GM18520 (cell line): Measurements from ENCODE around the gene ZBTB9.
"Not testable (repeated sequence)": the region's sequence is repeated elsewhere in the genome, so short reads cannot be mapped to it uniquely, and the experiment has no call there.

Experiments
- ATAC-seq: cut with Tn5 transposase; IDR thresholded peaks from one replicate; pipeline ENCODE4 v1.9.1; 2021; ENCODE audit not compliant: unreplicated experiment

The ZBTB9 gene

DNA sequence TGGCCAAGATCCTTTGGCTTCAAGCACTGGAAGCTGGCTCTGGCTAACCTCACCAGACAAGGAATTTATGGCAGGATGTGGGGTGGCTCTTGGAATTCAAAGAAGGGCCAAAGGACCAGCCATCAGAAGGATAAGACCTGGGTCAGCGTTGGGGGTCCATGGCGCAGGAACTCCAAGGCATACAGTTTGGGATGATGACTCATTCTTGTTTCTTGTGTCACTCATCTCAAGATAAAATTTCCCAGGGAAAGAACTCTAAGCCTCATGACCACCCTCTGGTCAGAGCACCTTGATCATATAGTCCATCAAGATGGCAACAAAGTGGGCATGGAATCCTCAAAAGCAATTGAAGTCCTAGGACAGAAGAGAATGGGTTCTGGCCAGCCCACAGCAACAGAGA is 4.8 kb downstream of the ZBTB9 start:
- no peak for ATAC-seq

DNA sequence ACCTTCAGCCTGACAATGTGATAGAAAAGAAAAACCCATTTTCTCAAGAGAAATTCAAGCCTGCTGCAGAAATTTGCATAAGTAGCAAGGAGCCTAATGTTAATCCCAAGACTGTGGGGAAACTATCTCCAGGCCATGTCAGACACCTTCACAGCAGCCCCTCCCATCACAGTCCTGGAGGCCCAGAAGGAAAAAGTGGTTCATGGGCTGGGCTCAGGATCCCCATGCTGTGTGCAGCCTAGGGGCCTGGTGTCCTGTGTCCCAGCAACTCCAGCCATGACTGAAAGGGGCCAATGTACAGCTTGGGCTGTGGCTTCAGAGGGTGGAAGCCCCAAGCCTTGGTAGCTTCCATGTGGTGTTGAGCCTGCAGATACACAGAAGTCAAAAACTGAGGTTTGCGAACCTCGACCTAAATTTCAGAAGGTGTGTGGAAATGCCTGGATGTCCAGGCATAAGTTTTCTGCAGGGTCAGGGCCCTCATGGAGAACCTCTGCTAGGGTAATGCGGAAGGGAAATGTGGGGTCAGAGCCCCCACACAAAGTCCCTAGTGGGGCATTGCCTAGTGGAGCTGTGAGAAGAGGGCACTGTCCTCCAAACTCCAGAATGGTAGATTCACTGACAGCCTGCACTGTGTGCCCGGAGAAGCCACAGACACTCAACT is 11.8 kb downstream of the ZBTB9 start:
- no peak for ATAC-seq

DNA sequence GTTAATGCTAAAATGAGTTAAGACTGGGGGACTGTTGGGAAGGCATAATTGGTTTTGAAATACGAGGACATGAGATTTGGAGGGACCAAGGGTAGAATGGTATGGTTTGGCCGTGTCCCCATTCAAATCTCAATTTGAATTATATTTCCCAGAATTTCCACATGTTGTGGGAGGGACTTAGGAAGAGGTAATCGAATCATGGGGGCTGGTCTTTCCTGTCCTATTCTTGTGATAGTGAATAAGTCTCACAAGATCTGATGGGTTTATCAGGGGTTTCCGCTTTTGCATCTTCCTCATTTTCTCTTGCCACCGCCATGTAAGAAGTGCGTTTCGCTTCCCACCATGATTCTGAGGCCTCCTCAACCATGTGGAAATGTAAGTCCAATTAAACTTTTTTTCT is 12.7 kb downstream of the ZBTB9 start:
- ATAC-seq: no peak

- no peak for ATAC-seq
Measured at GRCh38 chr6:33469661-33470060, 15.3 kb downstream of the ZBTB9 start.

GRCh38 chr6:33477864-33478263 is 23.5 kb downstream of the ZBTB9 start:
- no peak for ATAC-seq

- ATAC-seq: no peak
Measured at GRCh38 chr6:33481192-33481591, 26.8 kb downstream of the ZBTB9 start.

GRCh38 chr6:33482620-33483019 is 28.2 kb downstream of the ZBTB9 start:
- ATAC-seq: not testable (repeated sequence)

DNA sequence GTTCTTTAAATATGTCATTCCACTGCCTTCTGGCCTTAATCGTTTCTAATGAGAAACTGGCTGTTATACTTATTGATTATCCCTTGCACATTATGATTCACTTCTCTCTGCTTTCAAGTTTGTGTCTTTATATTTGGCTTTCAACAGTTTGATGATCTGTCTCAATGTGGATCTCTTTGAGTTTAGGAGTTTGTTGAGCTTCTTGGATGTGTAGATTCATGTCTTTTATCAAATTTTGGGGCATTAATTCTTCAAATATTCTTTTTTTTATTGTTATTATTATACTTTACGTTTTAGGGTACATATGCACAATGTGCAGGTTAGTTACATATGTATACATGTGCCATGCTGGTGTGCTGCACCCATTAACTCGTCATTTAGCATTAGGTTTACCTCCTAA is 29.3 kb downstream of the ZBTB9 start:
- no peak for ATAC-seq

- ATAC-seq: not testable (repeated sequence)
Measured at GRCh38 chr6:33484673-33485262, 30.4 kb downstream of the ZBTB9 start.

DNA sequence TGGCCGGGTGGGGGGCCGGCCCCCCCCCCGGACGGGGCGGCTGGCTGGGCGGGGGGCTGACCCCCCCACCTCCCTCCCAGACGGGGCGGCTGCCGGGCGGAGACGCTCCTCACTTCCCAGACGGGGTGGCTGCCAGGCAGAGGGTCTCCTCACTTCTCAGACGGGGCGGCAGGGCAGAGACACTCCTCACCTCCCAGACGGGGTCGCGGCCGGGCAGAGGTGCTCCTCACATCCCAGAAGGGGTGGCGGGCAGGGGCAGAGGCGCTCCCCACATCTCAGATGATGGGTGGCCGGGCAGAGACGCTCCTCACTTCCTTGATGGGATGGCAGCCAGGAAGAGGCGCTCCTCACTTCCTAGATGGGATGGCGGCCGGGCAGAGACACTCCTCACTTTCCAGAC is 31.3 kb downstream of the ZBTB9 start:
- not testable (repeated sequence) for ATAC-seq

- no peak for ATAC-seq
Measured at GRCh38 chr6:33488339-33488738, 34.0 kb downstream of the ZBTB9 start.

DNA sequence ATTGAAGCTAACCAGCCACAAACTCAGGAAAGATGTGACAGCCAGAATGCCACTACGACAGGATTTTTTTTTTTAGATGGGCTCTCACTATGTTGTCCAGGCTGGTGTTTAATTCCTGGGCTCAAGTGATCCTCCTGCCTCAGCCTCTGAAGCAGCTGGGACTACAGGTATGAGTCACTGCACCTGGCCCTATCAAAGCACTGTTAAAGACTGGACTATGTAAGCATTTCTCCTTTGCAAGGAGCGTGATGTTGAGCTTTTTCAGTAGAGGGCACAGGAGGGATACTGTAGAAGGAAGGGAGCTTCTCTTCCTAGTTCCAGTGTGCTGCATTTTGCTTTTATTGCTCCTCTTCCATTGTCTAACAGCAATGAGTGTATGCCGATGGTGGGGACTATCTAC is 35.8 kb downstream of the ZBTB9 start:
- no peak for ATAC-seq

DNA sequence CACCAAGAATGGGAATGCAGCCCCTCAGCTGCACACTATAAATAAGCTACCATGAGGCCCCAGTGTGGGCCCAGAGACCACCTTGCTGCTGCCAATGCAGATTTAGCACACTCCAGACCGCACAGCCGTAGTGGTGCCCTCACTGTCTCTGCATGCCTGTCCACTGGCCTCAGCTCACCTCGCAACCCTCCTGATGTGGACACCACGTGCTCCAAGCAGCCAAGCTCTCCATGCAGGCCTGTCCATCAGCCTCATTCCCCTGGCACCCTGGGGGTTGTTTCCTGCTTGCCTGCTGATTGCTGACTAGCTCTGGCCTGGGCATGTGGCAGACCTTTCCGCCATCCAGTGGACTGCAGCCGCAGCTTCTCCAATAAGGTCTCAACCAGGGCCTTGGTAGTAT is 36.2 kb downstream of the ZBTB9 start:
- no peak for ATAC-seq

DNA sequence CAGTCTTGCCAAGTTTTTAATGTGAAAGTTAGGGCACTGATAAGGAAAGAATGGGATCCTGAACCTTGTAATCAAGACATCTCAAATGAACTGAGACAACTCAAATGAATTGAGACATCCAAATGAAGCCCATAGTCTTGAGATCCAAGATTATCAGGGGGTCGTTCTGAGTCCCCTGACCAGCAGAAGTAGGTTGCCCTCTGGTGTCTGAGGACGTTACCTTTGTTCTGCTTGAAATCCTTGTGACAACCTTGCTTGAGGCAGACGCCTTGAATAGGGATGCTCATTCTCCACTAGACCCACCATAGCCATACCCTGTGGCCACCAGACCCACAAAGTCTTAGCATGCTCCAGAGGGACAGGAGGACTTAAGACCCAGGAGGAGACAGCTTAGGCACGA is 37.7 kb downstream of the ZBTB9 start:
- ATAC-seq: no peak

GRCh38 chr6:33497157-33497556 is 42.8 kb downstream of the ZBTB9 start:
- ATAC-seq: no peak

- no peak for ATAC-seq
Measured at GRCh38 chr6:33502486-33502885, 48.1 kb downstream of the ZBTB9 start.

DNA sequence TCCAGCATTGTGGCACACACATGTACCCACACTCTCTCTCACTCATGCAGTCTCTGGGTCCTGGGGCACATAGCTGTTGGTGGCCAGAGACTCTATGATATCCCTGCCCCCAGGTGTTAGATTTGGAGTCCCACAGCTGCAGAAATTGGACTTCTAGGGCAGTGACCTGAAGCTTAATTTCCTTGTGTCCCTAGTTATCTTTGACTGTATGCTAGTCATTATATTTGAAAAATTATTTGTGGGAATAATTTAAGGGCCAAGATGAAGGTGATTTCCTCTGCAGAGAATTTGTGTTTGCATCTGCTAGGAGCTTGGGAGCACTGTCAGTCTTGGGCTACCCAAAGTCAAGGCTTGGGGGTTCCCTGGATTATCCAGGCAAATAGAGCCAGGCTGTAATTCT is 50.1 kb downstream of the ZBTB9 start:
- ATAC-seq: no peak

DNA sequence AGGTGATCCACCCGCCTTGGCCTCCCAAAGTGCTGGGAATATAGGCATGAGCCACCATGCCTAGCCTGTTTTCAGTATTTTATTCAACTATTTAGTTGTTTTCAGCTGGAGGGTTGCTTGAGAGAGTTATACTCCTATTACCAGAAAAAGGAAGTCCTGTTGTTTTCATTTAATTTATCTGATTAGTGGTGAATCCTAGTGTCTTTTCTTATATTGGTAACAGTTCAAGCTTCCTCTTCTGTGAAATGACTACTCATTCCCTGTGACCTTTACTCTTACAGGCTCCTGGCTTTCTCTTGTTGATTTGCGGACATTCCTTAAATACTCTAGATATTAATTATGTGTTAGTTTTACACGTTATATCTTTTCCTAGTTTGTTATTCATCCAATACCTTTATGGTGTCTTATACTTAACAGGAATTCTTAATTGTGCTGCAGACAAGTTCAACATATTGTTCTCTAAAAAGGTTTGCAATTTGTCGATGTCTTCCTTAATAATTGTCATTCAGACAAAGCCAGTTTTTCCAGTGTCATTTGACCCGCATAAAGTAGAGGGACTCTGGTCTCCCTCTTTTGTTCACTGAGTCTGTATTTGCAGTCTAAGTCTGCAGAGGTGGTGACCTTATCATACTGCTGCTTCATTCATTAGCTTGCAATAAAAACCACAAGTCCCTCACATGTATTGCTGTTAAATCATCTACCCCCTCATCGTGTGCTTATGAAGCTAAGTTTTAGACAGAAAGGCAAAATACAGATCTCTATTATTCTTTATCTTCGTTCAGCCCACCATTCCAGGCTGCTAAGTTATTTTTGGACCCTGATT is 51.4 kb downstream of the ZBTB9 start:
- ATAC-seq: no peak
